Subcutaneous abdominal adipose tissue (tissue), 5 donors: ENCODE results near the gene ATP5MC2.
A peak's percentile ranks its signal among the peaks of the same experiment; 100 is the strongest.
"Not testable (repeated sequence)": the region's sequence is repeated elsewhere in the genome, so short reads cannot be mapped to it uniquely, and the experiment has no call there.

Experiments used
- H3K27ac ChIP-seq: one replicate; pipeline ENCODE4 v1.7.0; 2013; ENCODE audit warnings: low read depth, mild to moderate bottlenecking, inconsistent platforms, low read length, moderate library complexity
- H3K27me3 ChIP-seq, 5 donors: one replicate each; pipeline ENCODE4 v1.7.0; 2013; ENCODE audit warnings: low read length in 5 of 5, inconsistent platforms in 1 of 5; ENCODE audit not compliant: control insufficient read depth in 5 of 5, insufficient read depth in 4 of 5
- H3K36me3 ChIP-seq, 5 donors: one replicate each; pipeline ENCODE4 v1.7.0; 2013; ENCODE audit warnings: low read length in 5 of 5; ENCODE audit not compliant: control insufficient read depth in 5 of 5, insufficient read depth in 5 of 5
- H3K4me1 ChIP-seq, 5 donors: one replicate each; pipeline ENCODE4 v1.7.0; 2013; ENCODE audit warnings: low read length in 5 of 5, mild to moderate bottlenecking in 3 of 5, moderate library complexity in 1 of 5; ENCODE audit not compliant: control insufficient read depth in 5 of 5, insufficient read depth in 5 of 5
- H3K4me3 ChIP-seq, 5 donors: one replicate each; pipeline ENCODE4 v1.7.0; 2013; ENCODE audit warnings: low read length in 5 of 5, low read depth in 1 of 5
- H3K9ac ChIP-seq, 5 donors: one replicate each; pipeline ENCODE4 v1.7.0; 2013; ENCODE audit warnings: low read length in 5 of 5, mild to moderate bottlenecking in 4 of 5, moderate library complexity in 3 of 5
- H3K9me3 ChIP-seq, 5 donors: one replicate each; pipeline ENCODE4 v1.7.0; 2013; ENCODE audit warnings: low read length in 5 of 5; ENCODE audit not compliant: control insufficient read depth in 5 of 5
- donor health status: healthy.
- donor health status: healthy.
- donor health status: healthy.
- donor health status: healthy.
- donor health status: healthy.

Gene ATP5MC2

DNA sequence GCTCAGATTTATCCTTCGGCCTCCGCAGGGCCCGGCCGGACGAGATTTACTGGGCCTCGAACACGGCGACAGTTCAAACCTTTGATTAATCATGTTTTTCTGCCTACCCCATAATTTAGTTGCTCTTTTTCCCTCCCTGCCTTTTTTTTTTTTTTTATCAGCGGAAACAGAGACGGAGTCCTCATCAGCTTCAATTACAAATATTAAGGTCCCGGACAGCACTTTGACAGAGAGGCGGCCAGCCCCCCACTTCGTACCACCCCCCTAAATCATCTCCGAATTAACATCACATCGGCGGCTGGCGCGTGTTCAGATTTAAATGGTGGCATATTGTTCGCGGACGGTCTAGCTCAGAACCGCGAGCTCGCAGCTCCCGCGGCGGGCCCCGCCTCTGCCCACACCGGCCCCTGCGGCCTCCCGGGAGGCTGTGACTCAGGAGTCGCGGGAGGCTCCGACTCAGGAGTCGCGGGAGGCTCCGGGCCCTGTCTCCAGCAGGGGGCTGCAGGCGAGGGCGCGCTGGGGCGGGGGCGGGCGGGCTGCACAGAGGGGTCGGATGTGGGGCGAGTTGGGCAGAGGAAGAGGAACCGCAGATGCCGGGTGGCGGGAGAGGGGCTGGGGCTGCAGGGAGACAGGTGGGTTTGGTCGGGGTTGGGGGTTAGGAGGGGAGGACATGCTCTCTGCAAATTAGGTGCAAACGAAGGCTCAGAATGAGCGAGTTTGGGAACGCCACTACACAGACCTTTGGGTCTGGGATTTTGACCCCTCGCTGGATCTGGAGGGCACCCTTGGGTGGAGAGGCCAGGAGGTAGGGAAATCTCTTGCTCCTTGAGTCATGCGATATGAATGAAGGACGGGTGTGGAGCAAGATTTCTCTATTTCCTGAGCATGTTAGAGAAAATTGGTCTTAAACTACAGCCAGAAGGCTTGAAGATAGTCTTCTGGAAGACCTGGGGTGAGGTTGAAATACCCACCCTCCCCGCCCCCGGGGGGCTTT lies 19.6 kb upstream of the ATP5MC2 start:
- Histone ChIP-seq H3K9me3 (no peaks in the 10 kb centered on the region), H3K9ac (no peak overlapping the region), H3K36me3 (no peaks in the 10 kb centered on the region), H3K4me3 (peak overlapping the region in 4 of 5 donors; percentile 22 to 35 (median 28)), H3K4me1 (peaks cover 0 to 21% (median 19%) of the 10 kb centered on the region in 5 donors), H3K27me3 (peaks cover 38 to 73% (median 52%) of the 10 kb centered on the region in 5 donors), H3K27ac (no peak overlapping the region)

GRCh38 chr12:53694756-53695151 lies 18.9 kb upstream of the ATP5MC2 start:
- Histone ChIP-seq H3K4me1 (peaks cover 0 to 21% (median 19%) of the 10 kb centered on the region in 5 donors), H3K4me3 (peak overlapping the region in 2 of 5 donors; percentile 26 to 31), H3K9me3 (no peaks in the 10 kb centered on the region), H3K27ac (no peak overlapping the region), H3K36me3 (no peaks in the 10 kb centered on the region), H3K9ac (no peak overlapping the region), H3K27me3 (peaks cover 35 to 67% (median 51%) of the 10 kb centered on the region in 5 donors)

DNA sequence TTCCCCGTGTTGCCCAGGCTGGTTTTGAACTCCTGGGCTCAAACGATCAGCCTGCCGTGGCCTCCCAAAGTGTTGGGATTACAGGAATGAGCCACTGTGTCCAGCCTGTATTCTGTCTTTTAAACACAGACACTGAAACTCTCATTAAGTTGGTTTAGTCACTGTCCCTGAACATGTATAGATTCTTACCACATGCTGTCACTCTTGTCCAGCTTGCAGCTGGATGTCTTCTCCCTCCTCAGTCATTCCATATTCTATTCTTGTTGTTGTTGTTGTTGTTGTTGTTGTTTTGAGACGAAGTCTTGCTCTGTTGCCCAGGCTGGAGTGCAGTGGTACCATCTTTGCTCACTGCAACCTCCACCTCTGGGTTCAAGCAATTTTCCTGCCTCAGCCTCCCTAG lies 12.3 kb upstream of the ATP5MC2 start:
- Histone ChIP-seq H3K36me3 (no peaks in the 10 kb centered on the region), H3K27ac (no peak overlapping the region), H3K4me1 (no peaks in the 10 kb centered on the region), H3K4me3 (no peak overlapping the region), H3K9ac (no peak overlapping the region), H3K27me3 (peaks cover 0 to 10% (median 4%) of the 10 kb centered on the region in 5 donors), H3K9me3 (no peaks in the 10 kb centered on the region)

DNA sequence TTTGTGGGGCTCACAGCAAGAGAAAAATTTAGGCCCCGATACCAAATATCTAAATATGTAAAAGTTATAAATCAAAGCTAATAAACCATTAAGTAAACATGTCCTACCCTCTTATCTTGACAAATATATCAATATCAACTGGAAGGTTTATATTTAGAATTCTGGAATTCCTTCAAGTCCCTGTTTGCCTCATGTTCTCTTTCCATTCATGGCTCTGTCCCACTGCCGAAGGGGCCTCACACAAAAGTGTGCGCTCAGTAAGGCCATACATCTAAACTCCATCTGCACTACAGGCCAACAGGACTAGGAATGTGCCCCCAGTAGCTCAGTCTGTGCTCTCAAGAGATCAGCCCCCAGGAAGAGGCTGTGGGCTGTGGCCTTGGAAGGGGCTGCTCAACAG lies 10.6 kb upstream of the ATP5MC2 start:
- Histone ChIP-seq H3K4me1 (no peaks in the 10 kb centered on the region), H3K9me3 (no peaks in the 10 kb centered on the region), H3K9ac (no peak overlapping the region), H3K27me3 (no peaks in the 10 kb centered on the region), H3K36me3 (no peaks in the 10 kb centered on the region), H3K4me3 (no peak overlapping the region), H3K27ac (no peak overlapping the region)

GRCh38 chr12:53684654-53685220 lies 8.9 kb upstream of the ATP5MC2 start:
- H3K9ac ChIP-seq: no peak overlapping the region

DNA sequence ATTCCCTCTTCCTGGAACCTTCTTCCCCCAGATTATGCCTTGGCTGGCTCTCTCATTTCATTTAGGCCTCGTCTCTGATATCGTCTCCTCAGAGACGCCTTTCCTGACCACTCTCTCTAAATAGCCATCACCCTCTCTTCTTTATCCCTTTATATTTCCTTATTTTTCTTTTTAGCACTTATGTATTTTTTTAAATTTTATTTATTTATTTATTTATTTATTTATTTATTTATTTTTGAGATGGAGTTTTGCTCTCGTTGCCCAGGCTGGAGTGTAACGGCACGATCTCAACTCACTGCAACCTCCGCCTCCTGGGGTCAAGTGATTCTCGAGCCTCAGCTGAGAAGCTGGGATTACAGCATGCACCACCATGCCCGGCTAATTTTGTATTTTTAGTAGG lies 8.1 kb upstream of the ATP5MC2 start:
- H3K9me3 ChIP-seq: no peaks in the 10 kb centered on the region
- no peaks in the 10 kb centered on the region for H3K4me1 ChIP-seq
- H3K36me3 ChIP-seq: no peaks in the 10 kb centered on the region
- no peak overlapping the region for H3K27ac ChIP-seq
- no peak overlapping the region for H3K9ac ChIP-seq
- H3K4me3 ChIP-seq: no peak overlapping the region
- no peaks in the 10 kb centered on the region for H3K27me3 ChIP-seq

More at GRCh38 chr12:53684654-53685220, 8.9 kb upstream of the ATP5MC2 start:
- H3K27ac ChIP-seq: no peak overlapping the region
- no peaks in the 10 kb centered on the region for H3K36me3 ChIP-seq
- no peaks in the 10 kb centered on the region for H3K4me1 ChIP-seq
- no peaks in the 10 kb centered on the region for H3K9me3 ChIP-seq
- H3K4me3 ChIP-seq: no peak overlapping the region
- H3K27me3 ChIP-seq: no peaks in the 10 kb centered on the region

- no peak overlapping the region for H3K27ac ChIP-seq
- H3K27me3 ChIP-seq: no peaks in the 10 kb centered on the region
- no peaks in the 10 kb centered on the region for H3K9me3 ChIP-seq
- no peak overlapping the region for H3K9ac ChIP-seq
- H3K4me3 ChIP-seq: no peak overlapping the region
- no peaks in the 10 kb centered on the region for H3K36me3 ChIP-seq
- no peaks in the 10 kb centered on the region for H3K4me1 ChIP-seq
These were observed 7.6 kb upstream of the ATP5MC2 start for GRCh38 chr12:53683494-53683893.

DNA sequence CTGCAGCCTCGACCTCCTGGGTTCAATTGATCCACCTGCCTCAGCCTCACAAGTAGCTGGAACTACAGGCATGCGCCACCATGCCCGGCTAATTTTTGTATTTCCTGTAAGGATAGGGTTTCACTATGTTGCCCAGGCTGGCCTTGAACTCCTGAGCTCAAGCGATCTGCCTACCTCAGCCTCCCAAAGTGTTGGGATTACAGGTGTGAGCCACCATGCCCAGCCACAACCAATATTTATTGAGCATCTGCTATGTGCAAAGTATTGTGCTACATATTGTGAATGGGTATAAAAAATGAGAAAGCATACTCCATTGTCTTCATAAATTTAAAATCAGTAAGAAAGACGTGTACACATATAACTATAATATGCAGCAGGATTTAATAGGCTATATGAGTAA lies 4.2 kb upstream of the ATP5MC2 start:
- not testable (repeated sequence) for H3K36me3 ChIP-seq, H3K9ac ChIP-seq, H3K4me3 ChIP-seq, H3K27me3 ChIP-seq, H3K9me3 ChIP-seq, H3K27ac ChIP-seq
- H3K4me1 ChIP-seq: peaks cover 5 to 29% (median 26%) of the 10 kb centered on the region in 5 donors

- H3K36me3 ChIP-seq: peaks cover 0 to 8% (median 3%) of the 10 kb centered on the region in 5 donors
- peak overlapping the region; percentile 58 to 81 (median 72) for H3K9ac ChIP-seq
- peak overlapping the region; percentile 67 to 99 (median 83) for H3K4me3 ChIP-seq
- no peaks in the 10 kb centered on the region for H3K9me3 ChIP-seq
- H3K27ac ChIP-seq: peak overlapping the region; percentile 94
- H3K27me3 ChIP-seq: no peaks in the 10 kb centered on the region
- peaks cover 5 to 32% (median 30%) of the 10 kb centered on the region in 5 donors for H3K4me1 ChIP-seq
These were observed 1.9 kb upstream of the ATP5MC2 start for GRCh38 chr12:53677800-53678148.
